HepG2 (cell line): ENCODE data around the gene SPSB2. TPM values are rescaled to one million over a fixed set of nuclear protein-coding genes. Genes with fewer than 3 reads are reported as not detected.

Experiments
- ADNP ChIP-seq: sonication (generic); formaldehyde crosslinking; IDR thresholded peaks from 2 replicates; pipeline ENCODE4 v1.4.0; 2020; ENCODE audit warnings: missing genetic modification reagents
- CREB1 ChIP-seq, 2 experiments: fragments of 450-650 bp in 1 of 2; IDR thresholded peaks; 2 replicates each; pipeline ENCODE4 v1.6.1; 2016 to 2017; ENCODE audit warnings: control low read depth in 1 of 2, mild to moderate bottlenecking in 1 of 2, missing compliant biosample characterization in 1 of 2, missing genetic modification characterization in 1 of 2
- FOXC1 ChIP-seq: sonication (generic); formaldehyde crosslinking; IDR thresholded peaks from 2 replicates; pipeline ENCODE4 v1.8.0; 2022; ENCODE audit warnings: mild to moderate bottlenecking, missing genetic modification reagents, borderline replicate concordance
- HOXA5 ChIP-seq: sonication (generic); formaldehyde crosslinking; IDR thresholded peaks from 2 replicates; pipeline ENCODE4 v1.4.0; 2020; ENCODE audit warnings: missing genetic modification reagents
- IRX3 ChIP-seq: sonication (generic); formaldehyde crosslinking; IDR thresholded peaks from 2 replicates; pipeline ENCODE4 v1.8.1; 2023; ENCODE audit warnings: mild to moderate bottlenecking, low read depth, missing genetic modification reagents, borderline replicate concordance
- KAT8 ChIP-seq: IDR thresholded peaks from 2 replicates; pipeline ENCODE4 v1.6.1; 2016; ENCODE audit warnings: missing genetic modification reagents, missing compliant biosample characterization
- MAF1 ChIP-seq: sonication (generic); formaldehyde crosslinking; IDR thresholded peaks from 2 replicates; pipeline ENCODE4 v1.5.0; 2020; ENCODE audit warnings: missing genetic modification reagents, borderline replicate concordance
- MLLT10 ChIP-seq: sonication (generic); formaldehyde crosslinking; IDR thresholded peaks from 2 replicates; pipeline ENCODE4 v1.4.0; 2020; ENCODE audit warnings: missing genetic modification reagents
- REPIN1 ChIP-seq: sonication (generic); formaldehyde crosslinking; IDR thresholded peaks from 2 replicates; pipeline ENCODE4 v1.8.0; 2022; ENCODE audit warnings: missing genetic modification reagents, low read depth, mild to moderate bottlenecking, borderline replicate concordance
- ZFP36 ChIP-seq: fragments of 150-350 bp; IDR thresholded peaks from 2 replicates; pipeline ENCODE4 v1.6.1; 2018; ENCODE audit warnings: borderline replicate concordance, low read length, low read depth; ENCODE audit not compliant: partially characterized antibody
- ZMYM2 ChIP-seq: sonication (generic); formaldehyde crosslinking; IDR thresholded peaks from 2 replicates; pipeline ENCODE4 v1.8.0; 2022; ENCODE audit warnings: mild to moderate bottlenecking, missing genetic modification reagents
- ZNF263 ChIP-seq: sonication (generic); formaldehyde crosslinking; IDR thresholded peaks from 2 replicates; pipeline ENCODE4 v1.4.0; 2020; ENCODE audit warnings: missing genetic modification reagents
- ZNF317 ChIP-seq: sonication (generic); formaldehyde crosslinking; IDR thresholded peaks from 2 replicates; pipeline ENCODE4 v1.5.0; 2020; ENCODE audit warnings: mild to moderate bottlenecking, missing genetic modification reagents
- ZNF33B ChIP-seq: sonication (generic); formaldehyde crosslinking; IDR thresholded peaks from 2 replicates; pipeline ENCODE4 v1.5.1; 2020; ENCODE audit warnings: mild to moderate bottlenecking, missing genetic modification reagents
- ZNF383 ChIP-seq: sonication (generic); formaldehyde crosslinking; IDR thresholded peaks from 2 replicates; pipeline ENCODE4 v1.4.0; 2020; ENCODE audit warnings: missing genetic modification reagents, mild to moderate bottlenecking, borderline replicate concordance
- ZNF569 ChIP-seq: sonication (generic); formaldehyde crosslinking; IDR thresholded peaks from 2 replicates; pipeline ENCODE4 v1.5.0; 2020; ENCODE audit warnings: mild to moderate bottlenecking, missing genetic modification reagents, moderate library complexity, borderline replicate concordance
- ZNF749 ChIP-seq: sonication (generic); formaldehyde crosslinking; IDR thresholded peaks from 2 replicates; pipeline ENCODE4 v1.8.0; 2022; ENCODE audit warnings: mild to moderate bottlenecking, missing genetic modification reagents, moderate library complexity, borderline replicate concordance
- polyA plus RNA-seq, 8 experiments: library from polyadenylated mRNA; depleted of rRNA in 3 of 8; stranded (reverse) in 7 of 8; unstranded in 1 of 8; fragments of >200 nt; fragmentation: Illumina TruSeq in 4 of 8; extraction: Trizol in 4 of 8; gene quantifications; 2 replicates each; pipeline versions ENCODE4 v1.2.1 to v1.2.3, GENCODE V29; 2011 to 2016; ENCODE audit warnings: low read depth in 4 of 8, missing spikeins in 1 of 8, mixed read lengths in 1 of 8; ENCODE audit not compliant: insufficient read depth in 1 of 8
- total RNA-seq, 5 experiments: library from RNA; depleted of rRNA; stranded (reverse); fragments of >200 nt; fragmentation: Illumina TruSeq; extraction: Trizol; gene quantifications; 2 replicates each; pipeline ENCODE4 v1.2.3, GENCODE V29; 2016; ENCODE audit warnings: low read depth in 1 of 5
- TF ChIP-seq, protein P1 (sequence below): sonication (generic); formaldehyde crosslinking; IDR thresholded peaks from 2 replicates; pipeline ENCODE4 v1.4.0; 2020; ENCODE audit warnings: missing genetic modification reagents, borderline replicate concordance
- TF ChIP-seq, protein P2 (sequence below): sonication (generic); formaldehyde crosslinking; IDR thresholded peaks from 2 replicates; pipeline ENCODE4 v1.4.0; 2020; ENCODE audit warnings: mild to moderate bottlenecking, low read depth, missing genetic modification reagents
- TF ChIP-seq, protein P3 (sequence below): IDR thresholded peaks from 2 replicates; pipeline ENCODE4 v1.6.1; 2016; ENCODE audit warnings: mild to moderate bottlenecking, missing biosample characterization, missing genetic modification reagents

Gene SPSB2
- total and polyA plus RNA-seq, 2 of the 13 experiments (the other 11 are each of a cell fraction or from before 2014, with no cell fraction given): 2.0 to 6.2 TPM

DNA sequence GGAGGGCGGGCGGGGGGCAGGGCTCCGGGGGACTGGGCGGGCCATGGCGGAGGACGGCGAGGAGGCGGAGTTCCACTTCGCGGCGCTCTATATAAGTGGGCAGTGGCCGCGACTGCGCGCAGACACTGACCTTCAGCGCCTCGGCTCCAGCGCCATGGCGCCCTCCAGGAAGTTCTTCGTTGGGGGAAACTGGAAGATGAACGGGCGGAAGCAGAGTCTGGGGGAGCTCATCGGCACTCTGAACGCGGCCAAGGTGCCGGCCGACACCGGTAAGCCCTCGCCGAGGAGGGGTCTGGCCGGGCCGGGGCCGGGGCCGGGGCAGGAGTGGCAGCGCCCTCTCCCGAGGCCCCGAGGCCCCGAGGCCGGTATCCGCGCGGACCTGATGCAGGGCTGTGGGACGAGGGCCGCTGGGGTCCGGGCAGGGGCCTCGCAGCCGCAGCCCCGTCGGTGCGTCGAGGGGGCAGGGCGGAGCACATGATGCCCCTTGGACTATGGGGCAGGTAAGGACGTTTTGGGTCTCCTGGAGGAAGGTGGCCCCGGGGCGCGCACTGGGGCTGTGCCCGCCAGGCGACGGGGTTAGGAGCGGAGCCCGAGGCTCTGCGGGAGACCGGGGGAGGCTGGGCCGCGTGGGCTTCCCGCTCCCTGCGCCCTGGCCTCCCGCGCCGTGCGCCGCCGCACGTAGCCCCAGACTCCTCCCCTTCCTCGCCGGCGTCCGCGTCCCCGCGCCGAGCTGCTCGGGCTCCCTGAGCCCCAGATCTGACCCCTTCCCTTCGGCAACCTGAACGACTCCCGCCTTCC is 5.5 kb downstream of the SPSB2 start, which contains the start of gene TPI1 (continued):
- TF ChIP-seq ZNF749 (CRISPR knock-in tag) (peak; percentile 60; the same call in 1 of the 2 replicates), MLLT10 (CRISPR knock-in tag) (no peak), HOXA5 (CRISPR knock-in tag) (peak; percentile 93), ZFP36 (no peak), KAT8 (CRISPR knock-in tag) (peak; percentile 63; the same call in 1 of the 2 replicates), CREB1 (IDR thresholded peaks at IDR 0.05) (no peak), CREB1 (CRISPR knock-in tag; IDR thresholded peaks at IDR 0.05) (no peak), ZNF383 (CRISPR knock-in tag) (no peak), ADNP (no peak), MAF1 (CRISPR knock-in tag) (peak; percentile 66; the same call in 1 of the 2 replicates), IRX3 (CRISPR knock-in tag) (peak; percentile 85), REPIN1 (no peak), ZNF317 (CRISPR knock-in tag) (no peak; the same call in 1 of the 2 replicates), ZNF263 (CRISPR knock-in tag) (0 out of 2 replicates have a peak, but pooled peaks have one; percentile 12), ZNF33B (CRISPR knock-in tag) (0 out of 2 replicates have a peak, but pooled peaks have one; percentile 49), ZNF569 (no peak), FOXC1 (CRISPR knock-in tag) (peak; percentile 52; the same call in 1 of the 2 replicates), ZMYM2 (no peak)
- TF ChIP-seq, protein P1, sequence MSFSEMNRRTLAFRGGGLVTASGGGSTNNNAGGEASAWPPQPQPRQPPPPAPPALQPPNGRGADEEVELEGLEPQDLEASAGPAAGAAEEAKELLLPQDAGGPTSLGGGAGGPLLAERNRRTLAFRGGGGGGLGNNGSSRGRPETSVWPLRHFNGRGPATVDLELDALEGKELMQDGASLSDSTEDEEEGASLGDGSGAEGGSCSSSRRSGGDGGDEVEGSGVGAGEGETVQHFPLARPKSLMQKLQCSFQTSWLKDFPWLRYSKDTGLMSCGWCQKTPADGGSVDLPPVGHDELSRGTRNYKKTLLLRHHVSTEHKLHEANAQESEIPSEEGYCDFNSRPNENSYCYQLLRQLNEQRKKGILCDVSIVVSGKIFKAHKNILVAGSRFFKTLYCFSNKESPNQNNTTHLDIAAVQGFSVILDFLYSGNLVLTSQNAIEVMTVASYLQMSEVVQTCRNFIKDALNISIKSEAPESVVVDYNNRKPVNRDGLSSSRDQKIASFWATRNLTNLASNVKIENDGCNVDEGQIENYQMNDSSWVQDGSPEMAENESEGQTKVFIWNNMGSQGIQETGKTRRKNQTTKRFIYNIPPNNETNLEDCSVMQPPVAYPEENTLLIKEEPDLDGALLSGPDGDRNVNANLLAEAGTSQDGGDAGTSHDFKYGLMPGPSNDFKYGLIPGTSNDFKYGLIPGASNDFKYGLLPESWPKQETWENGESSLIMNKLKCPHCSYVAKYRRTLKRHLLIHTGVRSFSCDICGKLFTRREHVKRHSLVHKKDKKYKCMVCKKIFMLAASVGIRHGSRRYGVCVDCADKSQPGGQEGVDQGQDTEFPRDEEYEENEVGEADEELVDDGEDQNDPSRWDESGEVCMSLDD (CRISPR knock-in tag): no peak
- TF ChIP-seq, protein P2, sequence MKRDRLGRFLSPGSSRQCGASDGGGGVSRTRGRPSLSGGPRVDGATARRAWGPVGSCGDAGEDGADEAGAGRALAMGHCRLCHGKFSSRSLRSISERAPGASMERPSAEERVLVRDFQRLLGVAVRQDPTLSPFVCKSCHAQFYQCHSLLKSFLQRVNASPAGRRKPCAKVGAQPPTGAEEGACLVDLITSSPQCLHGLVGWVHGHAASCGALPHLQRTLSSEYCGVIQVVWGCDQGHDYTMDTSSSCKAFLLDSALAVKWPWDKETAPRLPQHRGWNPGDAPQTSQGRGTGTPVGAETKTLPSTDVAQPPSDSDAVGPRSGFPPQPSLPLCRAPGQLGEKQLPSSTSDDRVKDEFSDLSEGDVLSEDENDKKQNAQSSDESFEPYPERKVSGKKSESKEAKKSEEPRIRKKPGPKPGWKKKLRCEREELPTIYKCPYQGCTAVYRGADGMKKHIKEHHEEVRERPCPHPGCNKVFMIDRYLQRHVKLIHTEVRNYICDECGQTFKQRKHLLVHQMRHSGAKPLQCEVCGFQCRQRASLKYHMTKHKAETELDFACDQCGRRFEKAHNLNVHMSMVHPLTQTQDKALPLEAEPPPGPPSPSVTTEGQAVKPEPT (CRISPR knock-in tag): no peak
- TF ChIP-seq, protein P3, sequence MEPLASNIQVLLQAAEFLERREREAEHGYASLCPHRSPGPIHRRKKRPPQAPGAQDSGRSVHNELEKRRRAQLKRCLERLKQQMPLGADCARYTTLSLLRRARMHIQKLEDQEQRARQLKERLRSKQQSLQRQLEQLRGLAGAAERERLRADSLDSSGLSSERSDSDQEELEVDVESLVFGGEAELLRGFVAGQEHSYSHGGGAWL (CRISPR knock-in tag): peak; percentile 84
